DND-41 (cell line): ENCODE results near the gene HACD4.

Experiments
- ATAC-seq: fragments of 200-7000 bp; cut with Tn5 transposase; 3 replicates; pipeline ENCODE4 v1.9.1; 2021; ENCODE audit warnings: low read depth; ENCODE audit not compliant: insufficient read depth
- DNase-seq: peaks from one replicate; pipeline ENCODE4 v3.0.0-alpha.2; 2020
- H2AFZ ChIP-seq: 2 replicates; pipeline ENCODE4 v1.6.0; 2012; ENCODE audit warnings: low read depth, low read length
- H3K27ac ChIP-seq: 2 replicates; pipeline ENCODE4 v1.5.1; 2012; ENCODE audit warnings: low read length, inconsistent platforms
- H3K27me3 ChIP-seq: fragments of 200-600 bp; sonication (generic); 2 replicates; pipeline ENCODE4 v1.6.0; 2012; ENCODE audit warnings: low read length, mild to moderate bottlenecking, inconsistent platforms; ENCODE audit not compliant: insufficient read depth, poor library complexity
- H3K36me3 ChIP-seq: 2 replicates; pipeline ENCODE4 v1.5.1; 2012; ENCODE audit warnings: low read length, inconsistent platforms; ENCODE audit not compliant: insufficient read depth
- H3K4me1 ChIP-seq: 2 replicates; pipeline ENCODE4 v1.5.1; 2012; ENCODE audit warnings: mild to moderate bottlenecking, low read length; ENCODE audit not compliant: insufficient read depth
- H3K4me2 ChIP-seq: 2 replicates; pipeline ENCODE4 v1.6.0; 2012; ENCODE audit warnings: mild to moderate bottlenecking, moderate library complexity, low read length, inconsistent platforms; ENCODE audit not compliant: insufficient read depth
- H3K4me3 ChIP-seq, 2 experiments: fragments of 200-600 bp in 1 of 2; shearing (Covaris generic) in 1 of 2; 2 replicates each; pipeline ENCODE4 v1.5.1; 2012 to 2016; ENCODE audit warnings: inconsistent platforms in 2 of 2, low read length in 2 of 2, mild to moderate bottlenecking in 2 of 2, low read depth in 1 of 2, moderate library complexity in 1 of 2
- H3K79me2 ChIP-seq: 2 replicates; pipeline ENCODE4 v1.6.0; 2012; ENCODE audit warnings: low read length, inconsistent platforms; ENCODE audit not compliant: insufficient read depth
- H3K9ac ChIP-seq: 2 replicates; pipeline ENCODE4 v1.6.0; 2012; ENCODE audit warnings: low read depth, mild to moderate bottlenecking, inconsistent platforms, low read length, moderate library complexity
- H3K9me3 ChIP-seq: 2 replicates; pipeline ENCODE4 v1.5.1; 2012; ENCODE audit warnings: low read length, moderate library complexity, mild to moderate bottlenecking, inconsistent platforms; ENCODE audit not compliant: insufficient read depth, severe bottlenecking
- H4K20me1 ChIP-seq: 2 replicates; pipeline ENCODE4 v1.6.0; 2012; ENCODE audit warnings: low read length; ENCODE audit not compliant: insufficient read depth
- CTCF ChIP-seq: IDR thresholded peaks from 2 replicates; pipeline ENCODE4 v1.5.1; 2012; ENCODE audit warnings: borderline replicate concordance, low read length, moderate library complexity, mild to moderate bottlenecking; ENCODE audit not compliant: poor library complexity, severe bottlenecking; ENCODE audit errors: extremely low read depth
- EZH2 ChIP-seq: IDR thresholded peaks from 3 replicates; pipeline ENCODE4 v1.6.1; 2012; ENCODE audit warnings: borderline replicate concordance, low read depth, mild to moderate bottlenecking, moderate library complexity, low read length, inconsistent platforms; ENCODE audit not compliant: severe bottlenecking

HACD4 gene

DNA sequence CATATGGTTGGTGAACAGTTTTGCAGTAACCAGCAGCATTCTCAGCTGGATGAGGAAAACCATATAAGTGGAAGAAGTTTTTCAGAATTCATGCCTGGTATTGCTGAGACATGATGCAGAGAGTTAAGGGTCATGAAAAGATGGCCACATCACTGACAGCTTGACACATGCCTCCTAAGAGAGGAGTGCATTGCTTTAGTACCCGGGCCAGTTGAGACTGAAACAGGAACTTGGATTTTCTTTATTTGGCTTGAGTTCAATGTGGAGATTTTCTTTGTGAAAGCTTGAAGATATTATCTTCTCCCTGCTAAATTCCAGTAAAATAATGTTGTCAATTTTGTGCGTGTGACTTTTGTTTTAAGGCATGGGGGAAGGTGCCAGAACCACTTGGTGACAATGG is 35.8 kb downstream of the HACD4 start:
- no peaks in the 10 kb centered on the region for H3K27me3 ChIP-seq
- no peak overlapping the region for H2AFZ ChIP-seq
- H3K4me1 ChIP-seq, result no peaks in the 10 kb centered on the region
- no peak overlapping the region for H3K4me3 ChIP-seq
- H3K27ac ChIP-seq, result no peak overlapping the region
- no peaks in the 10 kb centered on the region for H4K20me1 ChIP-seq
- H3K36me3 ChIP-seq, result peaks cover 41% of the 10 kb centered on the region
- H3K9ac ChIP-seq, result no peak overlapping the region
- ATAC-seq (no peak), DNase-seq (no peak)
- no peaks in the 10 kb centered on the region for H3K79me2 ChIP-seq
- TF ChIP-seq CTCF (no peak), EZH2 (no peak)
- H3K9me3 ChIP-seq, result peaks cover 6% of the 10 kb centered on the region
- H3K4me2 ChIP-seq, result no peak overlapping the region

DNA sequence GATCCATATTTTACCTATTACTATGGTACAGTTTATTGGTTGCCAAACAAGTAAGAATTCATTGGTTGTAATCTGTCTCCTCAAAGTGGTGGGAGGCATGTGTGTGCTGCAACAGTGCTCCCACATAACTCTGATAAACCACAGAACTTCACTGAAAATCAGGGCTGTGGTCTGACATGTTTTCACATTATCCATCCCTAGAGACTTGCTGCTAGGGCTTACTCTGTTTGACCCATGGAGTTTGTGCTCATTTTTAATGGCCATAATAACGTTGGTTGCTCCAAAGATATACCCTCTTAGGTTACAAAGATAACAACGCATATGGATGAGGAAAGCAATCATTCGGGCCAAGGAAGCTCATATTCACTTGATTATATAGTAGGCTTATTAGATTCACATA is 37.0 kb downstream of the HACD4 start:
- no peak overlapping the region for H3K27ac ChIP-seq
- ATAC-seq, result no peak
- H3K27me3 ChIP-seq, result no peaks in the 10 kb centered on the region
- H3K79me2 ChIP-seq, result no peaks in the 10 kb centered on the region
- no peak overlapping the region for H3K4me3 ChIP-seq
- H3K36me3 ChIP-seq, result peaks cover 40% of the 10 kb centered on the region
- no peak for TF ChIP-seq CTCF
- no peak for TF ChIP-seq EZH2
- no peak overlapping the region for H3K9ac ChIP-seq
- no peak for DNase-seq
- H3K4me1 ChIP-seq, result no peaks in the 10 kb centered on the region
- H2AFZ ChIP-seq, result no peak overlapping the region
- H3K9me3 ChIP-seq, result no peaks in the 10 kb centered on the region
- no peaks in the 10 kb centered on the region for H4K20me1 ChIP-seq
- H3K4me2 ChIP-seq, result no peak overlapping the region

- no peak overlapping the region for H3K4me3 ChIP-seq
- H3K9me3 ChIP-seq, result no peaks in the 10 kb centered on the region
- H3K27ac ChIP-seq, result no peak overlapping the region
- H3K36me3 ChIP-seq, result peaks cover 45% of the 10 kb centered on the region
- no peak for TF ChIP-seq EZH2
- TF ChIP-seq CTCF, result no peak
- H3K4me1 ChIP-seq, result no peaks in the 10 kb centered on the region
- no peaks in the 10 kb centered on the region for H4K20me1 ChIP-seq
- H2AFZ ChIP-seq, result no peak overlapping the region
- ATAC-seq (no peak), DNase-seq (no peak)
- H3K4me2 ChIP-seq, result no peak overlapping the region
- H3K27me3 ChIP-seq, result no peaks in the 10 kb centered on the region
- H3K9ac ChIP-seq, result no peak overlapping the region
- H3K79me2 ChIP-seq, result no peaks in the 10 kb centered on the region
Measured at GRCh38 chr9:20990867-20991266, 40.6 kb downstream of the HACD4 start.

DNA sequence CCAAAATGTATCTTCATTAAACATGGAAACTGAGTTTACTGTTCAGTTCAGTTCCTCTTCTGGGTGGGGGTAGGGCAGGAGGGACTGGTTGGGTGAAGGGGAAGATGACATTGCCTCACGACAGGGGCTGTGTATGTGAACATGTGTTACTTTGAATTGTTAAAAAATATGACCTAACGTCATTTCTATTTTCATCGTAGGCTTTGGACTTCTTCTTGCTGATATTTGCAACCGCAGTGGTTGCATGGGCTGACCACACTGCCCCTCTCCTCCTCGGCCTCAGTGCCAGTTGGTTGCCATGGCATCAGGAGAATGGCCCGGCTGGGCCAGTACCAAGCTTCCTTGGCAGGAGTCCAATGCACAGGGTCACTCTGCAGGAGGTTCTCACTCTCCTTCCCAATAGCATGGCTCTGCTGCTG is 41.5 kb downstream of the HACD4 start:
- Histone ChIP-seq H3K9ac (no peak overlapping the region), H3K4me1 (no peaks in the 10 kb centered on the region), H3K4me2 (no peak overlapping the region), H2AFZ (no peak overlapping the region), H3K27ac (no peak overlapping the region), H3K36me3 (peaks cover 40% of the 10 kb centered on the region), H3K79me2 (no peaks in the 10 kb centered on the region), H3K4me3 (no peak overlapping the region), H3K9me3 (no peaks in the 10 kb centered on the region), H4K20me1 (no peaks in the 10 kb centered on the region), H3K27me3 (no peaks in the 10 kb centered on the region)
- no peak for ATAC-seq
- TF ChIP-seq EZH2 (no peak), CTCF (no peak)
- no peak for DNase-seq
